GM12874 (cell line): Measurements from ENCODE around the gene TMEM44.

Experiments
- TF ChIP-seq, protein P1 (sequence below): IDR thresholded peaks from 2 replicates; pipeline ENCODE4 v1.5.1; 2011; ENCODE audit warnings: low read depth, mild to moderate bottlenecking, control low read depth, low read length, moderate library complexity; ENCODE audit not compliant: insufficient read depth

TMEM44 gene

GRCh38 chr3:194584866-194585265 is 48.4 kb downstream of the TMEM44 start:
- TF ChIP-seq, protein P1, sequence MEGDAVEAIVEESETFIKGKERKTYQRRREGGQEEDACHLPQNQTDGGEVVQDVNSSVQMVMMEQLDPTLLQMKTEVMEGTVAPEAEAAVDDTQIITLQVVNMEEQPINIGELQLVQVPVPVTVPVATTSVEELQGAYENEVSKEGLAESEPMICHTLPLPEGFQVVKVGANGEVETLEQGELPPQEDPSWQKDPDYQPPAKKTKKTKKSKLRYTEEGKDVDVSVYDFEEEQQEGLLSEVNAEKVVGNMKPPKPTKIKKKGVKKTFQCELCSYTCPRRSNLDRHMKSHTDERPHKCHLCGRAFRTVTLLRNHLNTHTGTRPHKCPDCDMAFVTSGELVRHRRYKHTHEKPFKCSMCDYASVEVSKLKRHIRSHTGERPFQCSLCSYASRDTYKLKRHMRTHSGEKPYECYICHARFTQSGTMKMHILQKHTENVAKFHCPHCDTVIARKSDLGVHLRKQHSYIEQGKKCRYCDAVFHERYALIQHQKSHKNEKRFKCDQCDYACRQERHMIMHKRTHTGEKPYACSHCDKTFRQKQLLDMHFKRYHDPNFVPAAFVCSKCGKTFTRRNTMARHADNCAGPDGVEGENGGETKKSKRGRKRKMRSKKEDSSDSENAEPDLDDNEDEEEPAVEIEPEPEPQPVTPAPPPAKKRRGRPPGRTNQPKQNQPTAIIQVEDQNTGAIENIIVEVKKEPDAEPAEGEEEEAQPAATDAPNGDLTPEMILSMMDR, result no peak

DNA sequence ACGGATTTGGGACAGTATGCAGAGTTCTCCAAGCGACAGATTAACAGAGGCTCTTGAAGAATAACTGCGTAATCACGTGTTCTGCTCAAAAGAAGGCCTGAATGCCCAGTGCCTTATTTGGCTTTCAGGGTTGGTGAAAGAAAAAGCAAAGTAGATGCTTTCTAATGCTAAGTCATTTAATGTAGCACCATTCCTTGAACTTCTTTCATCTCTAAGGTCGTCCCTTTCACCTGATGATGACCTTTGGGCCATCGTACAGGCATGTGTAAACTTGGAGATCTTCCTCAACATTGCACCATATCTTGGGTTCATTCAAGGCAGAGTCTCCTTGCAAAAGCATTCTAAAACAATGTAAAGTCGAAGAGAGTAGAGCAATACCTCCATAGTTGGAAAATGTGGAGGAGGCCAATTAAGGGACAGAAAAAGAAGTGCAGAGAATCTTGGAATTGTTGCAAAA is 48.9 kb downstream of the TMEM44 start:
- TF ChIP-seq, protein P1, result no peak

- TF ChIP-seq, protein P1, result no peak
These were observed 50.9 kb downstream of the TMEM44 start for GRCh38 chr3:194582196-194582905.

GRCh38 chr3:194579091-194579606 is 54.1 kb downstream of the TMEM44 start:
- TF ChIP-seq, protein P1, result no peak

DNA sequence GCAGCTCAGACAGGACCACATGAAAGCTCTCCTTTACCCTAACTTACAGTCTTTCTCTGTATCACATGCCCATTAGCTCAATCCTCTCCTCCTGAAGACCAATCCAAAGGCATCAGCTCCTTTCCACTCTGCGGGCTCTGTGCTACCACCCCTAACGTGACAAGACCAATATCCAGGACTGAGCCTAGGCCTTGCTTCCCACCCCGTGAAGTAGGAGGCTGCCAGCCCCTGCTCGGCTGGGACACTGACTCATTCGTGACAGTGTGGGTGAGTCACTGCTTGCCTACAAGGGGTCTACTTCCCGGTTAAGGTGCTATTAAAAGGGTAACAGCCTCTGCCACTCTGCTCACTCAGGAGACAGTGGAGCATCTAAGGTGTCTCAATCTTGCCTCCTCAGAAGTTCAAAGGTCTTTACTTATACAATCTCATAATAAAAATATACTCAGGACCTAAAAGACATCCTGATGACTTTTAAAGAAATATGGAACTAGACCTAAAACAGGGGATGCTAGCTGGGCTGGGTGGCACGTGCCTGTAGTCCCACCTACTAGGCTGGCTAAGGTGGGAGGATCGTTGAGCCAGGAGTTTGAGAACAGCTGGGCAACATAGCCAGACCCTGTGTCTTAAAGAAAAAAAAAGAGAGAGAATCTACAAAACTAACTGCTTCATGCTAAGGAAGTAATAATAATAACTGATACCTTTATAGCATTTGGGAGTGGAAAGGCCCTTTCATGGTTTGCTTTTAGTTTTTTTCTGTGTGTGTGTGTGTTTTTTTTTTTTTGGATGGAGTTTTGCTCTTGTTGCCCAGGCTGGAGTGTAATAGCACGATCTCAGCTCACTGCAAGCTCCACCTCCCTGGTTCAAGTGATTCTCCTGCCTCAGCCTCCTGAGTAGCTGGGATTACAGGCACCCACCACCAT is 55.0 kb downstream of the TMEM44 start:
- TF ChIP-seq, protein P1, result no peak

GRCh38 chr3:194575484-194576210 is 57.6 kb downstream of the TMEM44 start:
- TF ChIP-seq, protein P1, result no peak
